Endothelial cell (in vitro differentiated cells): ENCODE measurements around the gene GRWD1. TPM values are rescaled to one million over a fixed set of nuclear protein-coding genes. Genes with fewer than 3 reads are reported as not detected.

Experiments used
- DNase-seq: peaks from one replicate; pipeline ENCODE4 v3.0.0; 2021; ENCODE audit warnings: low spot score
- H3K27ac Mint-ChIP-seq: one replicate; pipeline ENCODE4 v1.8.0; 2021; ENCODE audit warnings: mixed read lengths, inconsistent platforms; ENCODE audit not compliant: unreplicated experiment
- H3K27me3 Mint-ChIP-seq: one replicate; pipeline ENCODE4 v1.8.0; 2021; ENCODE audit warnings: mild to moderate bottlenecking, moderate library complexity, mixed read lengths, inconsistent platforms; ENCODE audit not compliant: unreplicated experiment
- H3K36me3 Mint-ChIP-seq: one replicate; pipeline ENCODE4 v1.8.0; 2021; ENCODE audit warnings: mild to moderate bottlenecking, low read depth, mixed read lengths, inconsistent platforms; ENCODE audit not compliant: unreplicated experiment
- H3K4me1 Mint-ChIP-seq: one replicate; pipeline ENCODE4 v1.8.0; 2021; ENCODE audit warnings: mild to moderate bottlenecking, mixed read lengths, inconsistent platforms; ENCODE audit not compliant: unreplicated experiment
- H3K4me3 Mint-ChIP-seq: one replicate; pipeline ENCODE4 v1.8.0; 2021; ENCODE audit warnings: mild to moderate bottlenecking, mixed read lengths, inconsistent platforms; ENCODE audit not compliant: unreplicated experiment
- H3K9me3 Mint-ChIP-seq: one replicate; pipeline ENCODE4 v1.8.0; 2021; ENCODE audit warnings: mixed read lengths, inconsistent platforms; ENCODE audit not compliant: unreplicated experiment
- CTCF ChIP-seq: fragments of 200-600 bp; sonication (generic); IDR thresholded peaks from one replicate; pipeline ENCODE4 v1.5.0; 2021; ENCODE audit warnings: antibody characterized with exemption; ENCODE audit not compliant: unreplicated experiment
- long read RNA-seq: library from polyadenylated mRNA; unstranded; transcript quantifications from one replicate; pipeline ENCODE4 v2.0.0, GENCODE V29; 2020; ENCODE audit not compliant: unreplicated experiment
- total RNA-seq: library from RNA; stranded (reverse); fragmentation: NEBNext Ultra II Directional; extraction: Animal tissue kit (Norgen Biotek cat#: 25700); gene quantifications from one replicate; pipeline ENCODE4 v1.2.1, GENCODE V29; 2021; ENCODE audit not compliant: unreplicated experiment

GRWD1 gene
- 38.4 TPM for total RNA-seq
- long read RNA-seq, full-length matches to known transcripts = 62 of 63 reads
- long read RNA-seq, partial matches to known transcripts = 1 of 63 reads
- long read RNA-seq, other reads (novel, unspliced or antisense) = 0 of 63 reads

GRCh38 chr19:48445606-48446481 is at the start of gene GRWD1:
Gene GRWD1, plus strand, starts transcription at chr19:48445983. Its CDS starts 23 bp downstream, at chr19:48446006.
- DNase-seq = peak; percentile 83
- Mint-ChIP-seq H3K9me3 (no peaks in the 10 kb centered on the region), H3K27ac (peak within 1 kb of the TSS; percentile 98), H3K27me3 (peaks cover 24% of the 10 kb centered on the region), H3K36me3 (peaks cover 19% of the 10 kb centered on the region), H3K4me1 (peaks cover 16% of the 10 kb centered on the region), H3K4me3 (peak within 1 kb of the TSS; percentile 95)
- TF ChIP-seq CTCF = no peak

GRCh38 chr19:48396016-48396823 is 49.6 kb upstream of the GRWD1 start:
- H3K27ac Mint-ChIP-seq = no peak overlapping the region
- H3K4me3 Mint-ChIP-seq = peak overlapping the region; percentile 37
- TF ChIP-seq CTCF = no peak
- peaks cover 36% of the 10 kb centered on the region for H3K27me3 Mint-ChIP-seq
- no peaks in the 10 kb centered on the region for H3K9me3 Mint-ChIP-seq
- no peak for DNase-seq
- H3K4me1 Mint-ChIP-seq = peaks cover 38% of the 10 kb centered on the region
- peaks cover 3% of the 10 kb centered on the region for H3K36me3 Mint-ChIP-seq

- DNase-seq = no peak
- peaks cover 44% of the 10 kb centered on the region for H3K4me1 Mint-ChIP-seq
- H3K9me3 Mint-ChIP-seq = no peaks in the 10 kb centered on the region
- H3K27ac Mint-ChIP-seq = no peak overlapping the region
- H3K36me3 Mint-ChIP-seq = peaks cover 3% of the 10 kb centered on the region
- no peak for TF ChIP-seq CTCF
- H3K4me3 Mint-ChIP-seq = no peak overlapping the region
- peaks cover 40% of the 10 kb centered on the region for H3K27me3 Mint-ChIP-seq
Observed at GRCh38 chr19:48396824-48397176, 49.0 kb upstream of the GRWD1 start.

- Mint-ChIP-seq H3K27me3 (peaks cover 39% of the 10 kb centered on the region), H3K4me3 (peak overlapping the region; percentile 89), H3K27ac (peak overlapping the region; percentile 91), H3K36me3 (peaks cover 3% of the 10 kb centered on the region), H3K9me3 (no peaks in the 10 kb centered on the region), H3K4me1 (peaks cover 48% of the 10 kb centered on the region)
- TF ChIP-seq CTCF = no peak
- no peak for DNase-seq
Observed at GRCh38 chr19:48397263-48398101, 48.3 kb upstream of the GRWD1 start.
